DOHH2 (cell line): ENCODE results near the gene USP1.

ENCODE experiments used
- EZH2phosphoT487 ChIP-seq: fragments of 200-600 bp; sonication (generic); IDR thresholded peaks from 2 replicates; pipeline ENCODE4 v1.6.1; 2017; ENCODE audit warnings: borderline replicate concordance, mild to moderate bottlenecking, antibody characterized with exemption, low read length, moderate library complexity, mixed read lengths
- TF ChIP-seq, protein P1 (sequence below): fragments of 200-600 bp; sonication (generic); IDR thresholded peaks from one replicate; pipeline ENCODE4 v1.5.1; 2014; ENCODE audit warnings: antibody characterized with exemption, mild to moderate bottlenecking, low read depth, low read length; ENCODE audit not compliant: poor library complexity, severe bottlenecking

DNA sequence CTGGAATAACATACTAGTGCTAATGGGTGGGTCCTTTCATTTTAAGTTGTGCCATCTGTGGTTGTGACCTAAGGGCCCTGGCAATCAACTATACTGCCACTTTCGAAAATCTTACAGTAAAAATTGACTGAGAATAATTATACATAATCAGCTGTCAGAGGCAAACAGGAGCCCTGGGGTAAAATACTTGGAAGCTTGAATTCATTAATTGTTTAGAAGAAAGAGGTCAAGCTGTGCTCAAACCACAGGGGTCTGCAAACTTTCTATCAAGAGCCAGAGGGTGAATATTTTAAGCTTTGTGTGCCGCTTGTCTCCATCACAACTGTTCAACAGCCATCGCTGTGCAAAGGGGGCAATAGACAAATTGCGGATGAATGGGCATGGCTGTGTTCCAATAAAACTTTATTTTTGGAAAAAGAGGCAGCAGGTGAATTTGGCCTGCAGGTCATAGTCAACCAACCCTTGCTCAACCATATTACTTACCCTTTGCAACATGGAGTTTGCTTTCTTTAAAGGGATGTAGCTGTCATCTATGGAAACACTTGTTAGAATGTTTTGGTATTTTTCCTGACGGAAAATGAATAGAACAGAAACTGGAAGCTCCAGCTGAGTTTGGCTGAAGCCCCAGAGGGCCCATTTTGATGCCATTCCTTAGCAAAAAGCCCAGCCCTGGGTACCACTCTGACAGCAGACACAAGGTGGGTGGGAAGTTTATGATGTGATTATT, 35.7 kb upstream of the USP1 start:
- TF ChIP-seq, protein P1, sequence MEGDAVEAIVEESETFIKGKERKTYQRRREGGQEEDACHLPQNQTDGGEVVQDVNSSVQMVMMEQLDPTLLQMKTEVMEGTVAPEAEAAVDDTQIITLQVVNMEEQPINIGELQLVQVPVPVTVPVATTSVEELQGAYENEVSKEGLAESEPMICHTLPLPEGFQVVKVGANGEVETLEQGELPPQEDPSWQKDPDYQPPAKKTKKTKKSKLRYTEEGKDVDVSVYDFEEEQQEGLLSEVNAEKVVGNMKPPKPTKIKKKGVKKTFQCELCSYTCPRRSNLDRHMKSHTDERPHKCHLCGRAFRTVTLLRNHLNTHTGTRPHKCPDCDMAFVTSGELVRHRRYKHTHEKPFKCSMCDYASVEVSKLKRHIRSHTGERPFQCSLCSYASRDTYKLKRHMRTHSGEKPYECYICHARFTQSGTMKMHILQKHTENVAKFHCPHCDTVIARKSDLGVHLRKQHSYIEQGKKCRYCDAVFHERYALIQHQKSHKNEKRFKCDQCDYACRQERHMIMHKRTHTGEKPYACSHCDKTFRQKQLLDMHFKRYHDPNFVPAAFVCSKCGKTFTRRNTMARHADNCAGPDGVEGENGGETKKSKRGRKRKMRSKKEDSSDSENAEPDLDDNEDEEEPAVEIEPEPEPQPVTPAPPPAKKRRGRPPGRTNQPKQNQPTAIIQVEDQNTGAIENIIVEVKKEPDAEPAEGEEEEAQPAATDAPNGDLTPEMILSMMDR, result no peak
- no peak for TF ChIP-seq EZH2phosphoT487
